H9 (cell line): ENCODE results near the gene SFMBT2. TPM values are rescaled to one million over a fixed set of nuclear protein-coding genes. Genes with fewer than 3 reads are reported as not detected.
A peak's percentile ranks its signal among the peaks of the same experiment; 100 is the strongest.

Experiments used
- DNase-seq: peaks from one replicate; pipeline ENCODE4 v3.0.0-alpha.2; 2017
- H2AFZ ChIP-seq: one replicate; pipeline ENCODE4 v1.6.1; 2013; ENCODE audit warnings: mild to moderate bottlenecking, low read length, control low read depth, moderate library complexity
- H2AK5ac ChIP-seq: 2 replicates; pipeline ENCODE4 v1.6.1; 2013; ENCODE audit warnings: low read length, control low read depth, mixed read lengths; ENCODE audit not compliant: insufficient read length
- H2BK120ac ChIP-seq: one replicate; pipeline ENCODE4 v1.6.1; 2013; ENCODE audit warnings: low read depth, mild to moderate bottlenecking, low read length, control low read depth, inconsistent platforms; ENCODE audit not compliant: poor library complexity, severe bottlenecking
- H2BK12ac ChIP-seq: 2 replicates; pipeline ENCODE4 v1.6.1; 2013; ENCODE audit warnings: low read length, control low read depth, mixed read lengths, low read depth; ENCODE audit not compliant: insufficient read length
- H2BK15ac ChIP-seq: 2 replicates; pipeline ENCODE4 v1.6.1; 2013; ENCODE audit warnings: low read depth, low read length, control low read depth
- H2BK20ac ChIP-seq: one replicate; pipeline ENCODE4 v1.6.1; 2013; ENCODE audit warnings: low read depth, mild to moderate bottlenecking, low read length, control low read depth, inconsistent platforms; ENCODE audit not compliant: poor library complexity, severe bottlenecking
- H2BK5ac ChIP-seq: 2 replicates; pipeline ENCODE4 v1.6.1; 2013; ENCODE audit warnings: low read length, control low read depth, mixed read lengths; ENCODE audit not compliant: insufficient read length
- H3K14ac ChIP-seq: 2 replicates; pipeline ENCODE4 v1.6.1; 2013; ENCODE audit warnings: low read length, control low read depth; ENCODE audit not compliant: insufficient read depth
- H3K18ac ChIP-seq: 2 replicates; pipeline ENCODE4 v1.6.1; 2013; ENCODE audit warnings: low read depth, mild to moderate bottlenecking, mixed read lengths, low read length, control low read depth; ENCODE audit not compliant: insufficient read length
- H3K23ac ChIP-seq: 2 replicates; pipeline ENCODE4 v1.6.1; 2013; ENCODE audit warnings: low read length, control low read depth, mixed read lengths, low read depth; ENCODE audit not compliant: insufficient read length
- H3K23me2 ChIP-seq: 2 replicates; pipeline ENCODE4 v1.6.1; 2013; ENCODE audit warnings: low read depth, mild to moderate bottlenecking, mixed read lengths, low read length, control low read depth; ENCODE audit not compliant: insufficient read length, poor library complexity, severe bottlenecking
- H3K27ac ChIP-seq: 2 replicates; pipeline ENCODE4 v1.5.1; 2013; ENCODE audit warnings: low read length, control low read depth, mixed read lengths, low read depth; ENCODE audit not compliant: insufficient read length
- H3K27me3 ChIP-seq: 2 replicates; pipeline ENCODE4 v1.6.1; 2013; ENCODE audit warnings: low read length, control low read depth, inconsistent platforms; ENCODE audit not compliant: insufficient read depth
- H3K4ac ChIP-seq: 2 replicates; pipeline ENCODE4 v1.6.1; 2013; ENCODE audit warnings: low read depth, mild to moderate bottlenecking, control low read depth, inconsistent platforms, low read length, moderate library complexity
- H3K4me1 ChIP-seq: 2 replicates; pipeline ENCODE4 v1.6.1; 2013; ENCODE audit warnings: low read length, control low read depth, inconsistent platforms; ENCODE audit not compliant: insufficient read depth
- H3K4me2 ChIP-seq: 2 replicates; pipeline ENCODE4 v1.6.1; 2013; ENCODE audit warnings: low read length, control low read depth, mixed read lengths; ENCODE audit not compliant: insufficient read length, insufficient read depth
- H3K56ac ChIP-seq: 2 replicates; pipeline ENCODE4 v1.6.1; 2013; ENCODE audit warnings: low read depth, mild to moderate bottlenecking, mixed read lengths, low read length, control low read depth; ENCODE audit not compliant: insufficient read length
- H3K79me1 ChIP-seq: 2 replicates; pipeline ENCODE4 v1.6.1; 2013; ENCODE audit warnings: low read depth, mild to moderate bottlenecking, moderate library complexity, low read length, control low read depth, inconsistent platforms; ENCODE audit not compliant: insufficient read depth, poor library complexity, severe bottlenecking
- H3K79me2 ChIP-seq: 2 replicates; pipeline ENCODE4 v1.6.1; 2013; ENCODE audit warnings: low read length, control low read depth, inconsistent platforms; ENCODE audit not compliant: insufficient read depth
- H3K9ac ChIP-seq: 2 replicates; pipeline ENCODE4 v1.6.1; 2013; ENCODE audit warnings: low read length, control low read depth, mixed read lengths; ENCODE audit not compliant: insufficient read length; ENCODE audit errors: extremely low read depth
- H3K9me3 ChIP-seq: one replicate; pipeline ENCODE4 v1.6.1; 2013; ENCODE audit warnings: low read depth, low read length, inconsistent platforms; ENCODE audit not compliant: control insufficient read depth
- H3T11ph ChIP-seq: one replicate; pipeline ENCODE4 v1.6.1; 2013; ENCODE audit warnings: mild to moderate bottlenecking, low read length, control low read depth, inconsistent platforms
- H4K20me1 ChIP-seq: one replicate; pipeline ENCODE4 v1.6.1; 2013; ENCODE audit not compliant: control insufficient read depth, insufficient read length, insufficient read depth
- H4K5ac ChIP-seq: 2 replicates; pipeline ENCODE4 v1.6.1; 2013; ENCODE audit warnings: low read depth, mild to moderate bottlenecking, mixed read lengths, low read length, control low read depth; ENCODE audit not compliant: insufficient read length
- H4K8ac ChIP-seq: replicated peaks from 2 replicates; pipeline ENCODE4 v1.6.1; 2013; ENCODE audit warnings: low read length, control low read depth, mixed read lengths, low read depth; ENCODE audit not compliant: insufficient read length
- H4K91ac ChIP-seq: 2 replicates; pipeline ENCODE4 v1.6.1; 2013; ENCODE audit warnings: low read depth, mild to moderate bottlenecking, moderate library complexity, mixed read lengths, low read length, control low read depth; ENCODE audit not compliant: insufficient read length
- H3K27ac Mint-ChIP-seq, 3 experiments: 2 replicates in 2 of 3; 3 replicates in 1 of 3; pipeline ENCODE4 v1.8.0; 2020 to 2021; ENCODE audit warnings: mixed read lengths in 3 of 3, mild to moderate bottlenecking in 1 of 3, moderate library complexity in 1 of 3
- H3K27me3 Mint-ChIP-seq: 2 replicates; pipeline ENCODE4 v1.8.0; 2021; ENCODE audit warnings: low read depth, mild to moderate bottlenecking, moderate library complexity, mixed read lengths
- H3K36me3 Mint-ChIP-seq, 3 experiments: 2 replicates in 2 of 3; 3 replicates in 1 of 3; pipeline ENCODE4 v1.8.0; 2020 to 2021; ENCODE audit warnings: low read depth in 3 of 3, mixed read lengths in 3 of 3; ENCODE audit not compliant: insufficient read depth in 1 of 3
- H3K4me1 Mint-ChIP-seq, 2 experiments: 2 replicates each; pipeline ENCODE4 v1.8.0; 2020; ENCODE audit warnings: mixed read lengths in 2 of 2
- H3K4me3 Mint-ChIP-seq, 2 experiments: 2 replicates in 1 of 2; 3 replicates in 1 of 2; pipeline ENCODE4 v1.8.0; 2020 to 2021; ENCODE audit warnings: mild to moderate bottlenecking in 2 of 2, mixed read lengths in 2 of 2, moderate library complexity in 1 of 2
- H3K9me3 Mint-ChIP-seq, 2 experiments: 2 replicates in 1 of 2; 3 replicates in 1 of 2; pipeline ENCODE4 v1.8.0; 2020; ENCODE audit warnings: mild to moderate bottlenecking in 2 of 2, mixed read lengths in 2 of 2, moderate library complexity in 1 of 2
- CTCF ChIP-seq: fragments of 200-600 bp; sonication (generic); conservative IDR thresholded peaks from 3 replicates; pipeline ENCODE4 v1.8.0; 2021; ENCODE audit warnings: antibody characterized with exemption, mild to moderate bottlenecking
- WGBS: extraction: QIAGEN DNeasy Blood & Tissue Kit; methylation state at CpG from one replicate; pipeline ENCODE4 v1.1.7; 2013; ENCODE audit warnings: missing lambda C conversion rate, low lambda C conversion rate, mixed read lengths; ENCODE audit not compliant: insufficient read length; ENCODE audit errors: extremely low coverage; 5-methylcytosine and 5-hydroxymethylcytosine counted together
- total RNA-seq: library from RNA; stranded (reverse); gene quantifications from 2 replicates; pipeline ENCODE4 v1.2.1, GENCODE V29; 2021

SFMBT2 gene
- total RNA-seq, 1 experiment from 2014 or later: 5.3 TPM

DNA sequence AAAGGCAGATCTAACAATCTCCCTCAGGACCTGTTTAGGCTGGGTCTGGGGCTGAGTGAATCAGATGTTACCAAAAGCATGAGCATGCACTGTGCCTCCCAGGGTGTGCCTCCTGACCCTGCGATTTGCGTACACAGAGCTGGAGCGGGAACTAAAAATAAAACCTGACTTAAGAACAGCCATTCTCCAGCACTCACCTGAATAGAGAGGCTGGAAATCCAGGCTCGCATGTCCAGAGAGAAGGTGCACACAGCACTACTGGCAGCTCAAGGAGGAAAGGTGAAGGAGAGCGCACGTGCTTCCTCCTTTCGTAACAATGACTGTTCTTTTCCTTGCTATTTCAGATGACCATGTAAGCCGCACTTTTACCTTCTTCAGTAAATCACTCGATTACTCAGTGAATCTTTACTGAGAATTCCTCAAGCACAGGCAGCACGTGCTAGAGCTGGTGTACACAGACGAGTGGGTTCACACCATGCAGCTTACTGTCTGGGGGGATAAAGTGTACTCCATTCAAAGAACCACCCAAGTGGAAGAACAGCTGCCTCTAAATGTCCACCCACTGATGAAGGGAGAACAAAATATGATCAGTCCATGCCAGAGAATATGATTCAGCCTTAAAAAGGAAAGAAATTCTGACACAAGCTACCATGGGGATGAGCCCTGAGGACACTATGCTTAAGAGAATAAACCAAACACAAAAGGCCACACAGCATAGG is 45.6 kb downstream of the SFMBT2 start:
- WGBS: no CpG with 5 or more reads among the region's 11 CpGs

More for the DNA sequence above, 45.6 kb downstream of the SFMBT2 start:
- Histone ChIP-seq H3K56ac (no peak overlapping the region), H2BK5ac (no peak overlapping the region), H3K4me1 (peaks cover 5% of the 10 kb centered on the region; the same call in 1 of the 2 replicates), H2BK20ac (no peak overlapping the region), H4K8ac (no peak overlapping the region), H3K9me3 (peaks cover 17% of the 10 kb centered on the region), H3K4me2 (no peak overlapping the region), H3K79me2 (no peaks in the 10 kb centered on the region), H2BK12ac (no peak overlapping the region), H3K27me3 (no peaks in the 10 kb centered on the region), H3K23ac (no peak overlapping the region), H2BK15ac (no peak overlapping the region), H2AK5ac (no peak overlapping the region), H3K4ac (no peak overlapping the region), H4K20me1 (no peaks in the 10 kb centered on the region), H3K79me1 (no peaks in the 10 kb centered on the region), H3K14ac (no peak overlapping the region), H2BK120ac (no peak overlapping the region), H4K5ac (no peak overlapping the region), H3K23me2 (no peaks in the 10 kb centered on the region), H3T11ph (no peak overlapping the region), H3K18ac (no peak overlapping the region), H2AFZ (no peak overlapping the region), H3K27ac (no peak overlapping the region), H4K91ac (no peak overlapping the region), H3K9ac (no peak overlapping the region)
- Mint-ChIP-seq H3K4me3 (no peak overlapping the region), H3K27ac (peak overlapping the region in 1 of 3 experiments; percentile 10; a peak in 2 of 7 replicates), H3K27me3 (no peaks in the 10 kb centered on the region), H3K4me1 (peaks cover 16 to 21% of the 10 kb centered on the region in 2 experiments), H3K9me3 (peaks cover 11 to 12% of the 10 kb centered on the region in 2 experiments; a peak in 4 of 5 replicates), H3K36me3 (peaks cover 22 to 36% (median 32%) of the 10 kb centered on the region in 3 experiments)
- no peak for DNase-seq
- no peak for TF ChIP-seq CTCF
